HK-2 (cell line): ENCODE results near the gene SCAF8.
"Not testable (repeated sequence)": the region's sequence is repeated elsewhere in the genome, so short reads cannot be mapped to it uniquely, and the experiment has no call there.

Experiments
- DNase-seq: peaks from one replicate; pipeline ENCODE4 v3.0.0-alpha.2; 2018; ENCODE audit not compliant: unreplicated experiment

Gene SCAF8

DNA sequence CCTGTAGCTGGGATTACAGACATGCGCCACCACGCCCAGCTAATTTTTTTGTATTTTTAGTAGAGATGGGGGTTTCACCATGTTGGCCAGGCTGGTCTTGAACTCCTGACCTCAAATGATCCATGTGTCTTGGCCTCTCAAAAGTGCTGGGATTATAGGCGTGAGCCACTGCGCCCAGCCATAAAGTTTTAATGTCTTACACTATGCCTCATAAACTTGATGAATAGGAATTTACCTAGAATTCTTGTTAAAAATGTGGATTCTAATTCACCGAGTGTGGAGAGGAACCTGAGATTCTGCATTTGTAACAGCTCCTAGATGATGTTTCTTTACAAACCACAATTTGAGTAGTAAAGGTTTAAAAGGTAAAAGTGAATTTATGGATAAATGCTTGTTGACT is 45.9 kb downstream of the SCAF8 start:
- DNase-seq, result not testable (repeated sequence)

DNA sequence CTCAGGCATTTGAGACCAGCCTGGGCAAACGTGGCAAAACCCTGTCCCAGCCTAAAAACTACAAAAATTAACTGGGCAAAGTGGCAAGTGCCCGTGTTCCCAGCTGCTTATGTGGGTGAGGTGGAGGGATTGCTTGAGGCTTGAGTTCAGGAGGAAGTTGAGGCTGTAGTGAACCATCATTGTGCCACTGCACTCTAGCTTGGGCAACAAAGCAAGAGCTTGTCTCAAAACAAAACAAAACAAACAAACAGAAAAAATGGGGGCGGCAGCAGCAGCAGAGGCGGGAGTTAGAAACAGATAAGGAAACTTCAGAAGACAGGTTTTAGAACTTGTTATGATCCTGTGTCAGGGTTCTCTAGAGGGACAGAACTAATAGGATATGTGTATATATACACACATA is 49.0 kb downstream of the SCAF8 start:
- no peak for DNase-seq

DNA sequence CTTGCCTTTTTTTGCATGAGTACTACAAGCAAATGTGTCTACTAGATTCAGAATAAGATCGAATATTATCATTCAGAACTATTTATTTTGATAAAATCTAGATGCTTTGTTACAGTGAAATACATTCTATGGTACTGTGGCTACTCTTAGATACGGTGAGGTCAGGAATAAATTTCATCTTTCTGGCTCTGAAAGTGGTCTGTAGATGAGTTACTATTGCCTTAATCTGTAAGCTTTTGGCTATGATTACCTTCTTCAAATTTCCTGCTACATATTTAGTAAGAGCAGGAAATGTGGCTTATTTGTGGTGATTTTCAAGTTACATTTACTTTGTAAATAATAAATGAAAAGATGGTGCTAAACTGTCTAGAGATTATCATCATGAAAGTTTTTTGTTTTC is 50.0 kb downstream of the SCAF8 start:
- no peak for DNase-seq

DNA sequence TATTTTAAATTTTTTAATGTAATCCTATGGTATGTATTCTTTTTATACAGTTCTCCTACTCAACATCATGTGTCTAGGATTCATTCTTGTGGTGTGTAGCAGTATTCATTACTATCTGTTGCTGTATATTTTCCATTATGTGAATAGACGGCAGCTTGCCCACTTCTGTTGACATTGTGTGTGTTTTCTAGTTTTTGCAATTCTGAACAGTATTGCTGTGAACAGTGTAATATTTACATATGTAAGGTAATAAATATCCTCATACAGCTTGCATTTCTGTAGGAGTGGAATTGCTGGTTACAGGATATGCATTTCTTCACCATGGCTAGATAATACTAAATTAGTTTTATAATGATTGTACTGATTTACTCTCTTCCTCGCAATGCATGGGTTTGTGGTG is 51.9 kb downstream of the SCAF8 start:
- no peak for DNase-seq

DNA sequence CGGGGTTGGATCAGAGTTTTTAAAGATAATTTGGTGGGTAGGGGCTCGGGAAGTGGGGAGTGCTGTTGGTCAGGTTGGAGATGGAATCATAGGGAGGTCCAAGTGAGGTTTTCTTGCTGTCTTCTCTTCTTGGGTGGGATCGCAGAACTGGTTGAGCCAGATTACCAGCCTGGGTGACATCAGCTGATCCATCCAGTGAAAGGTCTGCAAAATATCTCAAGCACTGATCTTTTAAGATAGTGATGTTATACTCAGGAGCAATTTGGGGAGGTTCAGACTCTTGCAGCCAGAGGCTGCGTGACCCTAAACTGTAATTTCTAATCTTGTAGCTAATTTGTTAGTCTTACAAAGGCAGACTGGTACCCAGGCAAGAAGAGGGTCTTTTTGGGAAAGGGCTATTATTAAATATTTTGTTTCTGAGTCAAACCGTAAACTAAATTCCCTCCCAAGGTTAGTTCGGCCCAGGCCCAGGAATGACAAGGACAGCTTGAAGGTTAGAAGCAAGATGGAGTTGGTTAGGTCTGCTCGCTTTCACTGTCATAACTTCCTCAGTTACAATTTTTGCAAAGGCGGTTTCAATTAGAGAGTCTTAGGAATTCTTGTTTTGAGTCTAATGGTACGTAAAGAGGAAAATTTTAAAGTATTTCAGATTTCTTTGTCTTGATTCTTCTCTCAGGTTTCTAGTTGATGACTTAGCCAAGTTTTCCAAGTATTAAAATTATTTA is 53.1 kb downstream of the SCAF8 start:
- DNase-seq, result no peak

DNA sequence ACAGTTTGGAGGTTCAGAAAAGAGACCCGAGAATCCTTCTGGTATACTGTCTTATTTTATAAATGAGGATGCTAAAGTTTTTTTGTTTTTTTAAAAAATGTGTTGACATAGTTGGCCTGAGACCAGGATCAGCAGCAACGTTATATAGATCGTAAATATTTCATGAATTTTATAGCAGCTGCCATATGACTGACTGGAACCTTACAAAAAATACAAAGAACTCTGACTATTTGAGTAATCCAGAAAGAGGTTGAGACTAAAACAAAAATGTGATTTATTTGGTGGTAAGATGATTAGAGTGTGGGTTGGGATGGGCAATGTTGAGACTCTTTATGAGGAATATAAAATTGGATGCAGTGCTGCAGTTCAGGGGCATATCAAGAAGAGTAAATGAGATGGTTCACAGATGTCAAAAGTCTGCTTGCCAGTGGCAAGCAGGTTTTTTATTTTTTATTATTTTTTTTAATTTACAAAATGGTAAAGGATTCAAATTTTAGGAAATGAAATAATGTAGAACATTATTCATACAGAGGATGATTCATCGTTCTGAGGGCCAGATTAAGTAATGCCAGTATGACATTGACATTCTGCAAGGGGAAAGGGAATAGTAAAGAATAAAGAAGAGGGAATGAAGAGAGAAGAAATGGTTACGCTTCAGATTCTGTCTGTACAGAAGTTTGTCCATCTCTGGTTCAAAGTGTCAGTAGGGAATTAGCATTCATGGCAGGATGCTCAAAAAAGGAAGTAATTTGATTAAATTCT is 58.5 kb downstream of the SCAF8 start:
- no peak for DNase-seq

DNA sequence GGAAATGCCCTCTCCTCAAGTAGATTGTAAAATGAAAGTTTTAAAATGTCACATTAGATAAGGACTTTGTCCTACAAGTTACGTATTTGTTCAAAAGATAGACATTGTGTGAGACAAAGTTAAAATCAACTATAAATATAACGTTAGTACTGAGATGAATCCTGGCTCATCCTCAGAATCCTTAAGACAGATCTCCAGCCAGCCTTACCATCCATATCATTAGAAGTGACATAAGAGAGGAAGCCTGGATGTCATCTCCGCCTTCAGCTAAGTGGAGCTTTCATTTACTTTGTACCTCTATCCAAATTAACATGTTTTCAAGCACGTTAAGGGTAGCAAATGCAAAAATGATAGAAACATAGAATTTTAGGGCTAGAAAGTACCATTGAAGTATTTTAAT is 59.1 kb downstream of the SCAF8 start:
- no peak for DNase-seq

DNA sequence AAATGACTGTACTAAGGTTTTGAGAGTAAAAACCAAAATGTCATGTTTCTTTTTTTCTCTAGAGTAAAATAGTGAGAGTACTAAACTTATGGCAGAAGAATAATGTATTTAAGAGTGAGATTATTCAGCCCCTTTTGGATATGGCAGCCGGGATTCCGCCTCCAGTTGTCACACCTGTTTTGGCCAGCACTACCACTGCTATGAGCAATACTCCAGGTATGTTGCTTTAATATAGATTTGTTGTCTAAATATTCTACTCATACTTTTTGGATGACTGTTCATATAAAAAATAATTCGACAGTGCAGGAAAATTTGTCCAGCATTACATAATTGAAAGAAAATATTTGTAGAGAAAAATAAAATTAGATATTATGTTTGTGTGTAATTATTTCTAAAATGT is 59.5 kb downstream of the SCAF8 start:
- DNase-seq, result no peak

DNA sequence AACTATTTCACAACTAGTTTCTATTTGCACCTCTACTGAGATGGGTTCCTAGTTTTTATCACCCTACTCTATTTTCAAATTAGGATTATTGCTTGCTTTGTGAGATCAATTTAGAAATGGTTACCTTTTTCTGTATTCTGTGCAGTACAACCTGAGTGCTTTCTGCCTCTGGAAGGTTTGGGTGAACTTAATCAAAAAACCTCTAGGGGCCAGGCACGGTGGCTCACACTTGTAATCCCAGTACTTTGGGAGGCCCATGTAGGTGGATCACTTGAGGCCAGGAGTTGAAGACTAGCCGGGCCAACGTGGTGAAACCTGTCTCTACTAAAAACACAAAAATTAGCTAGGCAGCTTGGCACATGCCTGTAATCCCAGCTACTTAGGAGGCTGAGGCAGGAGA is 63.3 kb downstream of the SCAF8 start:
- DNase-seq, result no peak

DNA sequence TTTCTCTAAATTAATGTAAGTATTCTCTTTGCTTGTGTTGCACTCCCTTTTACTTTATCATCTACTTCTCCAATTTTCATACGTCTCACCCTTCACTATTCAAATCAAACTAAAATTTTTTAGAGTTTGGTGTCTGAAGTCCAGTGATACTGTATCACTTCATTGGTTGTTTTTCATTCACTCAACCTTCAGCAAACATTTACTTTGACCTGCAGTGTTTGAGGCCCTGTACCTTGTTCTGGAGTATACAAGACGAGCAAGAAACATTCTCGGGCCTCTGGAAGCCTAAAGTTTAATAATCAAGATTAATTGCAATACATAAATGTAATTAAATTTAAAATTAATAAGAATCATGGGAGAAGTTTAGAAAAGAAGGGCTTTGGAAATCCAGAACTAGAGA is 64.6 kb downstream of the SCAF8 start:
- DNase-seq, result no peak

DNA sequence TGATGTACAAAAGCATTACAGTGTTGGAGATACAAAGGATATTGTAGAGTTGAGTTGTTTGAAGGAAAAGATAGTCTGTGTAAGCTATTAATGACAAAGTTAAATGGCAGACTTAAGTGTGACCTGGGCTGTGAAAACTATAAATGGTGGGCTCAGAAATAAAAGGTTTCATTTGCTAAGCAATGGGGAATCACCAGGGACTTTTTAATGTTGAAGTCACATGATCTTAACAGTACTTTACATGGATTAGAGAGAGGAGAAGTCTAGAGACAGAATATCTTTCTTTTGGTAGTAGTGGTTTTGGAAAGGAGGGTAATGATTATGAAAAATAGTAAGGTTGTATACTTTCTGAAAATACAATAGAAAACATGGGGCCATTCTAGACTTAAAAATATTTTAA is 67.1 kb downstream of the SCAF8 start:
- no peak for DNase-seq

DNA sequence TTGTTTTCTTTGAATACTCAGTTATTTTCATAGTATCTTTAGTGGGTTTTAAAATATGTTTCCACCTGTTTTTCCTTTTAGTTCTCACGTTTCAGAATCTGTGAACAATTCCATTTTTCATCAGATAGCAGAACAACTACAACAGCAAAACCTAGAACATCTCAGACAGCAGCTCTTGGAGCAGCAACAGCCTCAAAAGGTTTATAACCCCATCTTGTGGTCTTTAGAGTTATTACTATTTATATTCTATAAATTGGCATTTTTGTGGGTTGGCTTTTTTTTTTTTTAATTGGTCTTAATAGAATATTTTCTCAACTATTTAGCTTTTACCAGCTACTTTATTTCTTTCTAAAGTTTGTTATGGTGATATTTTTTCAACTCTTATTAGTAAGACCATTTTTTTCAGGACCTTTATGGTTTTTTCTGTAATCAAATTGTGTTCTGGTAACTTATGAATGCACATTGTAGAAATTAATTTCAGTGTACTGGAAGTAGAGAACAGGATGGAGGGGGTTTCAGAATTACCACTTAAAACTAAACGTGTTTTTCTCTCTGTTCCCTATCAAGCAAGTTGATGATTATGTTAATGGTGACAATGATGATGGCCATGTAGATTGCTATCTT is 72.2 kb downstream of the SCAF8 start:
- no peak for DNase-seq

DNA sequence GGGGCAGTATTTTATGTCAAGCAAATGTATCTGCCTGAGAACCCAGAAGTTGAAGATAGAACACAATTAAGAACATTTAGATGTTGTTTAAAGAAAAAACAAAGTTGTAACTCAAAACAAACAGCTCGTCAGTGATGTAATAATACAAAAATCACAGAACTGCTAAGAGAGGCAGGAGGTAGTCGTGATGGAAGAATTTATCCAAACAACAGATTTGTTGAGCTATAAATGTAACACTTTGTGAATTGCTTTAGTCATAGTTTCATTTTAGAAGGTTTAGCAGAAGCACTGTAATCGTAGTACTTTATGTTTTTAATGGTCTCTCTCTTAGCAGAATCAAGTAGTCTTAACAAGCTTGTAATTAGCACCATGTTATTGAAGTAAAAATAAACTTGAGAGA is 73.6 kb downstream of the SCAF8 start:
- DNase-seq, result no peak

DNA sequence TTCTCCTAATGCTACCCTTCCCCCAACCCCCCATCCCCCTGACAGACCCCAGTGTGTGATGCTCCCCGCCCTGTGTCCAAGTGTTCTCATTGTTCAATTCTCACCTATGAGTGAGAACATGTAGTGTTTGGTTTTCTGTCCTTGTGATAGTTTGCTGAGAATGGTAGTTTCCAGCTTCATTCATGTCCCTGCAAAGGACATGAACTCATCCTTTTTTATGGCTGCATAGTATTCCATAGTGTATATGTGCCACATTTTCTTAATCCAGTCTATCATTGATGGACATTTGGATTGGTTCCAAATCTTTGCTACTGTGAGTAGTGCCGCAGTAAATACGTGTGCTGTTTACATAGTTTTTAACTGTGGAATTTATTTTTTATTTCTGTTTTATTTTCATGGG is 78.4 kb downstream of the SCAF8 start:
- DNase-seq, result not testable (repeated sequence)

DNA sequence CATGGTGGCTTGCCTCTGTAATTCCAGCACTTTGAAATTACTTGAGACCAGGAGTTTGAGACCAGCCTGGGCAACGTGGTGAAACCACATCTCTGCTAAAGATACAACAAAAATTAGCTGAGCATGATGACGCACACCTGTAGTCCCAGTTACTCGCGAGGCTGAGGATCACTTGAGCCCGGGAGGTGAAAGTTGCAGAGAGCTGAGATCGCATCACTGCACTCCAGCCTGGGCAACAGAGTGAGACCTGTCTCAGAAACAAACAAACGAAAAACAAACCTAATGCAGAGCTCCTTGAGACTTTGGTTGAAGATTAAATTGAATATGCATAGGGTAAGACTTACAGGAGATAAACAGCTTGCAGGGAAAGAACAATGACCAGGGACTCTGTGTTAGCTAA is 80.8 kb downstream of the SCAF8 start:
- DNase-seq, result no peak

DNA sequence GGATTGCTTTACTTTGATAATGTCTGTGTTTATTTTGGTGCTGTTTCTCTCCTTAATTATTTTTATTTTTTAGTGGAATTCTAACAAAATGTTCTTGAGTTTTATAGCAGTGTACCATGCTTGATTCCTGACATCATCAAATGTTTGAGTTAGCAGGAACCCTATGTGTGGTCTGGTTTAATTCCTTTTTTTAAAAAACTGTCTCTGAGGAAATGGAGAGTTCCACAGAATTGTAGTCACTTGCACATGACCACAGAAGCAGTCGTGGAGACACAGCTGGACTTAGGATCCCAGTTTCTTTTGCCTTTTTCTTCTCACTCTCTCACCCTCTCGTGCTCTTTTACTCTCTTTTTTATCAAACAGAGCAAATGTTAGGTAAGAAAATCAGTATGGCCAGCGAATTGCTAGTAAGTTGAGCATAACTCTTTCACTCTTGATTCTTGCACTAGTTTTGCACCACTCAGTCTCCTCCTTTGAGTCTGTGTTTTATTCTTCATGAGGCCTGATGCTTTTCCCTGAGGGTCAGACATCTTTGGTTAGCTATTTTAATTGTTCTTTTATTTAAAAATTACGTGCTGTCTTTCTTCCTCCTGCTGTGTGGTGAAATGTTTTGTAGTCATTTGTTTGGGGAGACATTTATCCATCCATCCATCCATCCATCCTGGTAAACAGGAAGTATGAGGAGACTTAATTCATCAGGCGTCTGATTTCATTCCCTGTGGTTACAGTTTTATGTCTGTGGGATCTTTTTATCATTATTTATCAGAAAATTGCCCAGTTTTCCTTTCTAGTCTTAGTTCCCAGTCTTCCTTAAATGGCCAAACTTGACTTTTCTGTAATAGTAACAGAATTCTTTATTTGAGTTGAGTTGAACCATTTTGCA is 83.0 kb downstream of the SCAF8 start:
- no peak for DNase-seq

DNA sequence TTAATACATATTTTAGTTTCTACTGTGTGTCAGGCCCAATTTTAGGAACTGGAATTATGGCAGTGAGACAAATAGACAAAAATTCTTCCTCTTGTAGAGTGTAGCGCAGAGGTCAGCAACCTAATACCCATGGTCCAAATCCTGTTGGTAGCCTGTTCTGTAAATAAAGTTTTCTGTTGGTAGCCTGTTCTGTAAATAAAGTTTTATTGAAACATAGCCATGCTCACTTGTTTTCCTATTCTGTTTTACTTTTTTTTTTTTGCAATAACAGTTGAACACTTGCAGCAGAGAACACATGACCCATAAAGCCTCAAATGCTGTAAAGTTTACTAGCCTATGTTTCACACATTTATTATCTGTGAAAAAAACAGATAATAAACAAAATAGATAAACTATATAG is 87.9 kb downstream of the SCAF8 start:
- no peak for DNase-seq

DNA sequence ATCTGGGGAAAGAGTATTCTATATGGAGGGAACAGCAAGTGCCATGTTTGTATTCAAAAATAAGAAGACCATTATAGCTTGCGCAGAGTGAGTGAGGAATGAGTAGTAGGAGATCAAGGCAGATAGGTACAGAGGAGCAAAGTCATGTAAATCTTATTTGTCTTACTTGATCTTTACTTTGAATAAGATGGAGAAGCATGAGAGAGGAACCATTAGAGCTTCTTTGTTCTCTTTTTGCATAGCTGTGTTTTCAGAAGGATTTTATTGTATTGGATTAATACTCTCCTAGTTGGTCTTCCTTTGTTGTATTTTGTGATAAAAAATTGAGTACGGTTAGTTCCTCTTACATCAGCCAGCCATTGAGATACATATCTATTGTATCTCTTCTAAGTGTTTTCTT is 88.4 kb downstream of the SCAF8 start:
- no peak for DNase-seq

DNA sequence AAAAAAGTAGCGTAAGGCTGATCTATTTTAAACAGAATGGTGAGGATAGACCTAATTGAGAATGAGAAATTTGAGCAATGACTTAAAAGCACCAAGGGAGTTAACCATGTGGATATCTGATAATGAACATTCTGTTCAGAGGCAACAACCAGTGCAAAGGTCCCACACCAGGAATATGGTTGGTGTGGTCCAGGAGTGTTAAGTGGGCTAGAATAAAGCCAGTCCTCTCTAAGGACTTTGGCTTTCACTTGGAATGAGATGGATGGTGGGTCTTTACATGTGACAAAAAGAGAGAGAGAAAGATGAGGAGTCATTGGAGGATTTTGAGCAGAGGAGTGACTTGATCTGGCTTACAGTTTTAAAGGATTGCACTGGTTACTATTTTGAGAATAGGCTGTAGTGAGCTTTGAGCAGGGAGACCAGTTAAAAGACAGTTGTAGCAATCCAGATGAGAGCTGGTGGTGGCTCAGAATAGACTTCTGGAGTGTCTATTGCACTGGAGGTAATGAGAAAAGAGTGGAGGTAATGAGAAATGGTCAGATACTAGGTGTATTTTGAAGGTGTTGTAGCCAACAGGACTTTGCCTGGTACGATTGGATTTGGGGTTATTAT is 89.8 kb downstream of the SCAF8 start:
- no peak for DNase-seq

DNA sequence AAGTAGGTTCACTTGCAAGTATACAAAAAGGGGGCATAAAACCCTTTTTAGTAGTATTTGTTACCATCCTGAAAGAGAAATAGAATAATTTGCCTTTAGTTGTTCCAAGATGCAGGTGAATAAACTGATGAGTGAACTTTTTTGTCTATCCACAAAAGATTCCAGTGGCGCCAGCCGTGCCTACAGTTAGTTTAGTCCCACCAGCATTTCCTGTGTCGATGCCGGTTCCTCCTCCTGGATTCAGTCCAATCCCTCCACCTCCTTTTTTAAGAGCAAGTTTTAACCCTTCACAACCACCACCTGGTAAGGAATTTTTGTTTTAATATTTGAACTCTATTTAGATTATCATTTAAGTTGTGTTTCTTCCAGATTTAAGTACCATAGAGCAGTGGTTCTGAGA is 90.9 kb downstream of the SCAF8 start:
- no peak for DNase-seq

DNA sequence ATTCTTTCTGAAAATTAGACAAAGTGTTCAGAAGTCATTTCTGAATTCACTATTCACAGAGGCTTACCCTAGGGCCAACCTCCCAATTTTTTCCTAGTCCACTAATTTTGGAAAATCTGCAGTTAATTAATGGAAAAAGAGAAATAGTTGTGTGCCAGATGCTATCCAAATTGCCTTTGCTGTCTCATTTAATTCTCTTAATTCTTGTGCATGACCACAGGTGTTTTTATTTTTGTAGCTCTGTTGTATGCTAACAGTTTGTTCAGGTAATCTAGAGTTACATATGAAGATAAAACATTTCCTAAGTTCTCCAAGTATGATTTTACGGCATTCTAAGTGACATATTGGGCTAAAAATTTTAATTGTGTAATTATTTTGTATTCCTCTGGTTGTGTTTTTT is 96.8 kb downstream of the SCAF8 start:
- no peak for DNase-seq

DNA sequence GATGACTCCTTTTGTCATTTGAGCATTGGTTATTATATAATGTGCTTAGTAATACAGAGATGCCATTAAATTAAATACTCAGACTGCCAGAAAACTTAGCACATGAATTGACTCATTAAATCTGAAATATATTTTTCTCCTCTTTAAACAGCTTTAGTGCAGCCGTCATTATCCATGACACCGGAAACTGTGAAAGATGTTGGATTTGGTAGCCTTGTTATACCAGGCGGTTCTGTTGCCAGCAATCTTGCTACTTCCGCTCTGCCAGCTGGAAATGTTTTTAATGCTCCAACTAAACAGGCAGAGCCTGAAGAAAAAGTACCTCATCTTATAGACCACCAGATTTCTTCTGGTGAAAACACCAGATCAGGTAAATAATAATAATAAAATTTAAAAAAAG is 97.6 kb downstream of the SCAF8 start:
- no peak for DNase-seq
